ENCODE data around the gene BAHCC1.

GRCh38 chr17:81483862-81484194 lies 88.6 kb downstream of the BAHCC1 start:
- TF ChIP-seq GATA2 (IDR thresholded peaks at IDR 0.05; ENCODE audit: insufficient read depth, insufficient read length, low read depth, low read length) (no peak), POLR2AphosphoS5 (IDR thresholded peaks at IDR 0.05; ENCODE audit: insufficient read depth, low read depth, low read length) (no peak), EZH2 (IDR thresholded peaks at IDR 0.05; ENCODE audit: borderline replicate concordance, low read depth, low read length, severe bottlenecking) (no peak)

Measured in endothelial cell of umbilical vein (primary cell).